Hepatocyte (in vitro differentiated cells): ENCODE measurements around the gene RIPOR1. TPM values are rescaled to one million over a fixed set of nuclear protein-coding genes. Genes with fewer than 3 reads are reported as not detected.

Experiments used
- DNase-seq: peaks from one replicate; pipeline ENCODE4 v3.0.0-alpha.2; 2016; ENCODE audit warnings: low spot score
- H2AFZ ChIP-seq: fragments of 200-600 bp; sonication (generic); 2 replicates; pipeline ENCODE4 v1.6.0; 2016; ENCODE audit warnings: antibody characterized with exemption, mild to moderate bottlenecking
- H3K27ac ChIP-seq: fragments of 200-600 bp; sonication (generic); 2 replicates; pipeline ENCODE4 v1.5.1; 2016; ENCODE audit warnings: mild to moderate bottlenecking
- H3K27me3 ChIP-seq: fragments of 200-600 bp; sonication (generic); 2 replicates; pipeline ENCODE4 v1.6.1; 2016
- H3K36me3 ChIP-seq: fragments of 200-600 bp; sonication (generic); replicated peaks from 2 replicates; pipeline ENCODE4 v1.5.1; 2016; ENCODE audit warnings: low read depth; ENCODE audit not compliant: insufficient read depth
- H3K4me1 ChIP-seq: fragments of 200-600 bp; sonication (generic); 2 replicates; pipeline ENCODE4 v1.5.1; 2016; ENCODE audit warnings: mild to moderate bottlenecking, moderate library complexity; ENCODE audit not compliant: insufficient read depth
- H3K4me2 ChIP-seq: fragments of 200-600 bp; sonication (generic); 2 replicates; pipeline ENCODE4 v1.6.0; 2016
- H3K4me3 ChIP-seq: fragments of 200-600 bp; sonication (generic); 2 replicates; pipeline ENCODE4 v1.5.1; 2016; ENCODE audit warnings: mild to moderate bottlenecking
- H3K79me2 ChIP-seq: fragments of 200-600 bp; sonication (generic); 2 replicates; pipeline ENCODE4 v1.6.0; 2017; ENCODE audit warnings: mild to moderate bottlenecking
- H3K9me2 ChIP-seq: fragments of 200-600 bp; sonication (generic); replicated peaks from 2 replicates; pipeline ENCODE4 v1.6.0; 2017; ENCODE audit warnings: mild to moderate bottlenecking; ENCODE audit not compliant: insufficient read depth
- H3K9me3 ChIP-seq: fragments of 200-600 bp; sonication (generic); 2 replicates; pipeline ENCODE4 v1.5.1; 2016; ENCODE audit warnings: low read depth, mild to moderate bottlenecking
- H4K20me1 ChIP-seq: fragments of 200-600 bp; sonication (generic); 2 replicates; pipeline ENCODE4 v1.6.0; 2016; ENCODE audit warnings: mild to moderate bottlenecking; ENCODE audit not compliant: insufficient read depth, poor library complexity, severe bottlenecking
- EZH2 ChIP-seq: fragments of 200-600 bp; sonication (generic); IDR thresholded peaks from 2 replicates; pipeline ENCODE4 v1.6.1; 2016; ENCODE audit warnings: antibody characterized with exemption, mild to moderate bottlenecking, borderline replicate concordance
- EZH2phosphoT487 ChIP-seq: fragments of 200-600 bp; sonication (generic); IDR thresholded peaks from one replicate; pipeline ENCODE4 v1.6.1; 2018; ENCODE audit warnings: antibody characterized with exemption, mild to moderate bottlenecking, low read depth, moderate library complexity; ENCODE audit not compliant: unreplicated experiment, severe bottlenecking
- WGBS: methylation state at CpG from one replicate; pipeline ENCODE4 v1.1.6; 2016; ENCODE audit warnings: low lambda C conversion rate; ENCODE audit errors: missing lambda C conversion rate; 5-methylcytosine and 5-hydroxymethylcytosine counted together
- polyA plus RNA-seq: library from polyadenylated mRNA; unstranded; fragments of >200 nt; fragmentation: Nextera tagmentation; extraction: Ambion mirVana; gene quantifications from 2 replicates; pipeline ENCODE4 v1.2.1, GENCODE V29; 2016
- total RNA-seq: library from RNA; depleted of rRNA; stranded (reverse); fragments of >200 nt; gene quantifications from 2 replicates; pipeline ENCODE4 v1.2.3, GENCODE V29; 2014
- TF ChIP-seq, protein P1 (sequence below): fragments of 200-600 bp; sonication (generic); IDR thresholded peaks from 2 replicates; pipeline ENCODE4 v1.5.1; 2016; ENCODE audit warnings: antibody characterized with exemption, mild to moderate bottlenecking; ENCODE audit not compliant: poor library complexity

Gene RIPOR1
- total and polyA plus RNA-seq, 2 experiments from 2014 or later: 12.5 to 38.3 TPM

DNA sequence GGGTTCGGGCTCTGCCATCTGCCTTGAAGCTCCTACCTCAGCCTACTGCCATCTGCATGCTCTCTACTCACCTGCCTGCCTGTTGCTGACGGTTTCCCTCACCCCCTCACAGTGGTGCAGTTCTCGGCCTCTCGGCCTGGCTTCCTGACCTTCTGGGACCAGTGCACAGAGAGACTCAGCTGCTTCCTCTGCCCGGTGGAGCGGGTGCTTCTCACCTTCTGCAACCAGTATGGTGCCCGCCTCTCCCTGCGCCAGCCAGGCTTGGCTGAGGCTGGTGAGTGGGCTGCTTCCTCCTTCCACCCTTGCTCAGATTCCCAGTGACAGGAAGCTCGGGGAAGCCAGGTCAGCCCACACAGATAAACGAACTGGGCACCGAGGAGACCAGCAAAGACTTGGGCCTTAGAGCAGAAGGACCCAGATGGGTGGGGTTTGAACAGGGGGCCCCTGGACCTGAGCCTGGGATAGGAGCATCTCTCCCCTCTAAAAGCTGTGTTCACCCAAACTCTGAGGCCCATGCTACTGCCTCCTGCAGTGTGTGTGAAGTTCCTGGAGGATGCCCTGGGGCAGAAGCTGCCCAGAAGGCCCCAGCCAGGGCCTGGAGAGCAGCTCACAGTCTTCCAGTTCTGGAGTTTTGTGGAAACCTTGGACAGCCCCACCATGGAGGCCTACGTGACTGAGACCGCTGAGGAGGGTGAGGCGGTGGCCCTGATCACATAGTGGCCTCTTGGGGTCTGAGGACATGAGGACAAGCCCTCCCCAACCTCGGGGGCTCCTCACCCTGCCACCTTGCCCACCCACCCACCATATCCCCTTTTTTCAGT is 16.4 kb downstream of the RIPOR1 start:
- no peaks in the 10 kb centered on the region for H3K9me3 ChIP-seq
- whole genome bisulfite sequencing: 93% methylated on average over 15 of the region's 15 CpGs
- no peaks in the 10 kb centered on the region for H3K36me3 ChIP-seq
- H3K4me1 ChIP-seq: no peaks in the 10 kb centered on the region
- no peak for DNase-seq
- no peak for TF ChIP-seq EZH2
- no peak for TF ChIP-seq EZH2phosphoT487
- TF ChIP-seq, protein P1, sequence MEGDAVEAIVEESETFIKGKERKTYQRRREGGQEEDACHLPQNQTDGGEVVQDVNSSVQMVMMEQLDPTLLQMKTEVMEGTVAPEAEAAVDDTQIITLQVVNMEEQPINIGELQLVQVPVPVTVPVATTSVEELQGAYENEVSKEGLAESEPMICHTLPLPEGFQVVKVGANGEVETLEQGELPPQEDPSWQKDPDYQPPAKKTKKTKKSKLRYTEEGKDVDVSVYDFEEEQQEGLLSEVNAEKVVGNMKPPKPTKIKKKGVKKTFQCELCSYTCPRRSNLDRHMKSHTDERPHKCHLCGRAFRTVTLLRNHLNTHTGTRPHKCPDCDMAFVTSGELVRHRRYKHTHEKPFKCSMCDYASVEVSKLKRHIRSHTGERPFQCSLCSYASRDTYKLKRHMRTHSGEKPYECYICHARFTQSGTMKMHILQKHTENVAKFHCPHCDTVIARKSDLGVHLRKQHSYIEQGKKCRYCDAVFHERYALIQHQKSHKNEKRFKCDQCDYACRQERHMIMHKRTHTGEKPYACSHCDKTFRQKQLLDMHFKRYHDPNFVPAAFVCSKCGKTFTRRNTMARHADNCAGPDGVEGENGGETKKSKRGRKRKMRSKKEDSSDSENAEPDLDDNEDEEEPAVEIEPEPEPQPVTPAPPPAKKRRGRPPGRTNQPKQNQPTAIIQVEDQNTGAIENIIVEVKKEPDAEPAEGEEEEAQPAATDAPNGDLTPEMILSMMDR: no peak
- no peaks in the 10 kb centered on the region for H3K9me2 ChIP-seq
- no peaks in the 10 kb centered on the region for H4K20me1 ChIP-seq
- no peaks in the 10 kb centered on the region for H3K79me2 ChIP-seq
- H3K4me2 ChIP-seq: no peak overlapping the region
- no peak overlapping the region for H3K27ac ChIP-seq
- H3K27me3 ChIP-seq: no peaks in the 10 kb centered on the region
- no peak overlapping the region for H3K4me3 ChIP-seq
- H2AFZ ChIP-seq: no peak overlapping the region

DNA sequence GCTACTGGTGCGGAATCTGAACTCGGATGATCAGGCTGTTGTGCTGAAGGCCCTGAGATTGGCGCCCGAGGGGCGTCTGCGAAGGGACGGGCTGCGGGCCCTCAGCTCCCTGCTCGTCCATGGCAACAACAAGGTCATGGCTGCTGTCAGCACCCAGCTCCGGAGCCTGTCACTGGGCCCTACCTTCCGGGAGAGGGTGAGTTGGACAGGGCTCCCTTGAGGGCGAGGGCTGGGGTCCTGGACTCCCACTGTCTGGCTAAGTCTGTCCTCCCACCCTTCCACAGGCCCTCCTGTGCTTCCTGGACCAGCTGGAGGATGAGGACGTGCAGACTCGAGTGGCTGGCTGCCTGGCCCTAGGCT is 17.0 kb downstream of the RIPOR1 start:
- no peak for DNase-seq
- no peaks in the 10 kb centered on the region for H3K9me2 ChIP-seq
- H3K9me3 ChIP-seq: no peaks in the 10 kb centered on the region
- H3K27me3 ChIP-seq: no peaks in the 10 kb centered on the region
- H4K20me1 ChIP-seq: no peaks in the 10 kb centered on the region
- no peaks in the 10 kb centered on the region for H3K36me3 ChIP-seq
- no peak overlapping the region for H3K4me3 ChIP-seq
- no peak overlapping the region for H2AFZ ChIP-seq
- no peaks in the 10 kb centered on the region for H3K4me1 ChIP-seq
- TF ChIP-seq EZH2phosphoT487 (no peak), EZH2 (no peak)
- TF ChIP-seq, protein P1: no peak
- no peaks in the 10 kb centered on the region for H3K79me2 ChIP-seq
- no peak overlapping the region for H3K4me2 ChIP-seq
- WGBS: 97% methylated on average over 12 of the region's 14 CpGs
- no peak overlapping the region for H3K27ac ChIP-seq

DNA sequence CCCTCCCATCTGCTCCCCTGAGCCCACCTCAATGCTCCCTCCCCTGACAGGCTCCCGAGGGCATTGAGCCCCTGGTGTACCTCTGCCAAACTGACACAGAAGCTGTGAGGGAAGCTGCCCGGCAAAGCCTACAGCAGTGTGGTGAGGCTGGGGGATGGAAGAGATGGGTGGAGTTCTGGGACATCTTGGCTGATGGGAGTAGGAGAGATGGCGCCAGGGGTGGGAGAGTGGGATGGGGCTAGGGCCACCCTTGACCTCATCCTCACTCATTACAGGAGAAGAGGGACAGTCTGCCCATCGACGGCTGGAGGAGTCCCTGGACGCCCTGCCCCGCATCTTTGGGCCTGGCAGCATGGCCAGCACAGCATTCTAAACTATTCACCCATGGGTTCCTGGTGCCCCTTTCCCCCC is 17.5 kb downstream of the RIPOR1 start:
- Histone ChIP-seq H2AFZ (no peak overlapping the region), H3K27me3 (no peaks in the 10 kb centered on the region), H3K4me2 (no peak overlapping the region), H4K20me1 (no peaks in the 10 kb centered on the region), H3K27ac (no peak overlapping the region), H3K79me2 (no peaks in the 10 kb centered on the region), H3K9me3 (no peaks in the 10 kb centered on the region), H3K36me3 (no peaks in the 10 kb centered on the region), H3K4me1 (no peaks in the 10 kb centered on the region), H3K9me2 (no peaks in the 10 kb centered on the region), H3K4me3 (no peak overlapping the region)
- 95% methylated on average over 7 of the region's 7 CpGs for WGBS
- no peak for DNase-seq
- TF ChIP-seq EZH2 (no peak), EZH2phosphoT487 (no peak)
- TF ChIP-seq, protein P1: no peak
